ENCODE data around the gene ABCB10.

The ABCB10 gene

DNA sequence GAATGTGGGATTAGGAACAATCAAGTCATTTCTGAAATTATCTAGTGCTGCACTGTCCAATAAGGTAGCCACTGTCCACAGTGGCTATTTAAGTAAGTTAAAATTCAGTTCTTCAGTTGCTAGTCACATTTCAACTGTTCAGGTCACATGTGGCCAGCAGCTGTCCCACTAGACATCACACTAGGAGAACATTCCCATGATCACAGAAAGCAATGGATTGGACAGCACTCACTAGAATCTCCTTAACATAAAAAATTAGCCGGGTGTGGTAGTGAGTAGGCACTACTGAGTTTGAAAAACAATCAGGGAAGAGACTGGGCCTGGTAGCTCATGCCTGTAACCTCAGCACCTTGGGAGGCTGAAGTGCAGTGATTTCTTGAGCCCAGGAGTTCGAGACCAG lies 84.0 kb downstream of the ABCB10 start:
- DNase-seq (ENCODE audit: low read depth), result no peak

- no peak for DNase-seq (ENCODE audit: low read depth)
These were observed 87.3 kb downstream of the ABCB10 start for GRCh38 chr1:229471175-229471574.

DNA sequence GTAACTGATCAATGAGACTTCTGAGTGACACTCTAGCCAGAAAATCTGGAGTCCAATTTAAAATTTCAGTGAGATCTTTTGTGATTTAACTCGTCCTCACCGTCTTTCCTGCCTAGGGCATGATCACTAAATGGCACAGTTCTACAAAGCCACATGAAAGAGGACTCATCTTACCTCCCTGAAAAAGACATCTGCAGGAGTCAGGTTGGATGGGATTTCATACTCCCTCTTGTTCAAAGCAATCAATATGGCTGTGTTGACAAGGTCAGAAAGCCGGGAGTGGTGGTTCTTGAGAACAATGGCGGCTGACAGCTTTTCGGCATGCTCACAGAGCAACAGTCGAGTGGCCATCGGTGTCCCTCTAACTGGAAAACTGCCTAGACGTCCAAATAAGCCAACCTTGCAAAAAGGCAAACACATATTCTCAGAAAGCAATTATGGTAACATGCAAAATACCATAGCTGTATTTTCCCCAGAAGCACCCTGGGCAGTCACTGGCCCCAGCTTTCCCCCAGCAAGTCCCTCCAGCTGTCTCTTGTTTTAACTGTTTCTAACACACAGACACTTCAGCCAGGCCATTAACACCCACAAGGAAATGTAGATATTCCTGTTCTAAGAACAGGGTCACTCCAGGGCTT lies 88.0 kb downstream of the ABCB10 start:
- no peak for DNase-seq (ENCODE audit: low read depth)

- DNase-seq (ENCODE audit: low read depth), result no peak
These were observed 91.6 kb downstream of the ABCB10 start for GRCh38 chr1:229466887-229467286.

All from EH (cell line).